ENCODE data around the gene SERGEF. TPM values are rescaled to one million over a fixed set of nuclear protein-coding genes. Genes with fewer than 3 reads are reported as not detected.

The SERGEF gene
- total RNA-seq, 1 donor from 2014 or later: 46.4 TPM

DNA sequence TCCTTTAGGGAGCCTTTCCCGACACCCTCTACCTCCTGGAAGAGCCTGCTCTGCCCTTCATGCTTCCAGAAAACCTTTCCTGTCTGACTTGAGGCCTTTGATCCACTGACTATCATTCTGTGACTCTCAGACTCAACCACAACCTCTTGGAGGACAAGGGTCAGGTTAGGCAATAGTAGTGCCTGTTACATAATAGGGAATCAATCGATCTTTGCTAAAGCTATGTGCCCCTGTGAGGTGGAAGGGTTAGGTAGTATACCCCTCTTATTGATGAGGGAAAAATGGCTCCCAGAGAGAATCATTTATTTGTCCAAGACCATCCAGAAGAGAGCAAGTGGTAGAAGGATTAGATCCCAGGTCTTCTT lies 262.1 kb downstream of the SERGEF start:
- no peak for DNase-seq (ENCODE audit: low spot score)

DNA sequence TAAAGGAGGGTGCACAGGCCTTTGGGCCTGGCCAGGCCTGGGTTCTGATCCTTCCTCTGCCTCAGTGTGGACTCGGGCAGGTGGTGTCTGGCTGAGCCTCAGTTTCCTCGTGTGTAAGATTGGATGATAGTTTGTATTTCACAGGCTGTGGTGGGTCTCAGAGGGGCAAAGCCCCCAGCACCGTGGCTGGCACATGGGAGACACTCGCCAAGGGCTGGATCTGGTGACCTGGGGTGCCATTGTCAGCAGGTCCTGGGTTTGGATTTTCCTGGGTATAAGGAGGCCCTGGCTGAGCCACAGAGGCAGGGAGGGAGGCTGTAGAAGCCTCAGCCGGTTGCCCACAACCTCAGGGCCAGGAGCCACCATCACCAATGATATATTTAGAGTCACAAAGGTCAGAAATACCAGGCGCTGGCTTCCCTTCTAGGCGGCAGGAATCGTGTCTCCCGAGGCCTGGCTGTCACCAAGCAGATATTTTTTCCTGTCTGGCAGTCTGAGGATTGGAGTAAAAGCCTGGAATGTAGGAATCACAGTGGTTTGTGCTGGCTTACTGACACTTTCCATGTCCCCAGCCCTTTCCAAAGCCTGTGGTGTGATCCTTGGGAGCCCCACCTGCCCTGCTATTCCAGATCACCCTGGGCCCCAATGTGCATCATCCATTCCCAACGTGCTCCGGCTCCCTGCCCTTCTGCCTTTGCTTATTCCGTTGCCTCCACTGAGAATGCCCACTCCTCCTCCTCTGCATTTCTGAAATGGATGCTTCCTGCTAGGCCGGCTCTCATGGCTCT lies 262.6 kb downstream of the SERGEF start:
- no peak for DNase-seq (ENCODE audit: low spot score)

DNA sequence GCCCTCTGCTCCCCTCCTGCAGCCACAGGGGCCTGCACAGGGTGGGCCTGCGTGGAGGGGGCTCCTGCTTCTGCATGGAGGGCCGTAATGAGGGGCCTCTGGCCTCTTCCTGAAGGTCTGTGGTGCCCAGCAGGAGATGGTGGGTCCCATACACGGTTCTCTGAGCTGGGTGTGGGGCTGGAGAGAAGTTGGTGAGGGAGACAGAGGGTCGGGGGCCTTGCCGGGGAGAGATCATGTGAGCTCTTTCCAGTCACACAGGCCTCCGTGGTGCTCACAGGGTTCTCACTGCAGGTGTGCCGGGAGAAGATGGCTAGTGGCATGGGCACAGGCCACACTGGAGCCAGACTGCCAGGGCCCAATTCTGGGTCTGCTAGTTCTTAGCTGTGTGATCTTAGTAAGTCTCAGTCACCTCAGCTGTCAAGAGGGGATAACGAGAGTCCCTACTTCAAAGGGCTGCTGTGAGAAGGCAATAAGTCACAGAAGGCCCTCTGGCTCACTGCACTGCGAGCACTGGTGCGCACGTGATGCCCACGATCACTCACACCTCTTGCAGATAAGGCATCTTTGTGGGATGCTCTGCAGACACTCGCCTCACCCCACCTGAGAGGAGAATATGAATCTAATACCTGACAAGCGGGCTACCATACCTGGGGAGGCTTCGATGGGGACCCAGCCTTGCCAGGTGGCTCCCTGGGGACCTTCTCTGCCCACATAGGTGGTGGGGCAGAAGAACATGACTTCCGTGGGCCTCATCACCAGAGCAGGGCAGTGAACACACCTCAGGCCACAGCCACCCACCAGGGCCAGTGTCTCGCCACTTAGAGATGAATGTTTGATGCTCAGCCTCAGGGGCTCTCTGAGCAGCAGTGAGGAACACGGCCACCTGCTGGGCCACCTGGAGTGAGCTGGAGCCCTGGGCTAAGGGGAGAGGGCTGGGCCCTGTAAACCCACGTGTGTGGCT lies 263.8 kb downstream of the SERGEF start:
- DNase-seq (ENCODE audit: low spot score): no peak

DNA sequence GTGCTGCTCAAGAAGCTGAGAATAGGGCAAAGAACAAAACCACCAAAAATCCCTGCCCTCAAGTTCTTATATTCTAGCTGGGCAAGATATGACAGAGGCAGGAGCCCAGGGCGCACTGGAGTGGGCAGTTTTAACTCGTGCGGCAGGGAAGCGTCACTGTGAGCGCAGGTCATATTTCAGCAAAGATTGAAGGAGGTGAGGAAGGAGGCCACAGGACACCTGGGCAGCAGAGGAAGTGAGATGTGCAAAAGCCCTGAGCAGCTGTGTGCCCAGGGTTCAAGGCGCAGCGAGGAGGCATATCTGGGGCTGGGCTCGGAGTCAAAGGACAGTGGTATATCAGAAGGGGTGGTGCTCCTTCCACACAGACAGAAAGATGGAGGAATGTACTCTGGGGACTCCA lies 264.8 kb downstream of the SERGEF start:
- DNase-seq (ENCODE audit: low spot score): no peak

DNA sequence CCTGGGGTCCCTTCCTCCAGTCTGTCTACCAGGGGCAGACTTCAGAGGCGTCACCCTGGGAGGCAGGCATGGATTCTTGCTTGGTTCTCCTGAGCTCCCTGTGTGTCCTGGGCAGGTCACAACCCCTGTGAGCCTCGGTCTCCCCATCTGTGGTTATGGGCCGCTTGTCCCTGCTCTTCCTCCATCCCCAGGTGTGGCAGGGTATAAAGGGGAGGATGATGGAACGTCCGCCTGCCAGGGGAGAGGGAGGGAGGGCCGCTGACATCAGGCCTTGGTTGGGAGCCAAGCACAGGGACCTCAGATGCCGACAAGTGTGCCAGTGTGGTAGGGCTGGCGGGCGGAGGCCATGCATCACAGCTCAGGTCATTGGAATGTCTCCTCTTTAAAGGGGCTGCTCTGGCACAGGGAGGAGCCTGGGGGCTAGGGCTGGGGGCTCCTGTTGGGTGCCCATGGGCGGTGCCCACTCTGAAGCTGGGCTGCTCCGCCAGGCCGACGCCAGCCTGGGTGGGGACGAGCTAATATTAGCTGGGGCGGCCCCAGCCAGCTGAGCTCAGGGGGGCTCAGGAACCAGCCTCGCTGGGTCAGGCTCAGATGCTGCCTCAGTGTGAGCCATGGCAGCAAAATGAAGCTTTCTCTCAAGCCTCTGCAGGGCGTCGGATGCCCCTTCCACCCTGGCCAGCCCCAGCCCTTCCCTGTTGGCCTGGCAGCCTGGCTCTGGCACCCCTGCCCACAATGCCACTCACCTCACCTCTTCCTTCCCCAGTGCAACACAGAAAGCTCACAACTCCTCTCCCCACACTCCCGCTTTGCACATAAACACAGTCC lies 265.5 kb downstream of the SERGEF start:
- DNase-seq (ENCODE audit: low spot score): no peak

DNA sequence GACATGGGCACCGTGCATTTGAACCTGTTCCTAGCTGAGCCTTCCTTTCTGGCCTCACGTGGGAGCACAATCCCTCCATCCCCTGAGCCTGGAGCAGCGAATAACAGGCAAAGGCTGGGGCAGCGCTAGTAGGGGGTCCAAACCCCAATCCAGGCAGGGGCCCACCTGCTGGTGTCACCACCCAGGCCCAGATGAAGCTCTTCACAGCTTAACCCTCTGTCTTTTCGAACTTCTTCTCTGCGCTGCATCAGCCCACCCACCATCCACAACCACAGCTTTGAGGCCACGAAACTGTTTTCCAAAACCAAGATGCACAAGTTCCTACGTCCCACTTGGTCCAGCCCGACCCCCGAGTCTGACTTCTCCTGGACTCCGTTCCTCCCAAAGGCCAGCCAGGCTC lies 266.8 kb downstream of the SERGEF start:
- no peak for DNase-seq (ENCODE audit: low spot score)

DNA sequence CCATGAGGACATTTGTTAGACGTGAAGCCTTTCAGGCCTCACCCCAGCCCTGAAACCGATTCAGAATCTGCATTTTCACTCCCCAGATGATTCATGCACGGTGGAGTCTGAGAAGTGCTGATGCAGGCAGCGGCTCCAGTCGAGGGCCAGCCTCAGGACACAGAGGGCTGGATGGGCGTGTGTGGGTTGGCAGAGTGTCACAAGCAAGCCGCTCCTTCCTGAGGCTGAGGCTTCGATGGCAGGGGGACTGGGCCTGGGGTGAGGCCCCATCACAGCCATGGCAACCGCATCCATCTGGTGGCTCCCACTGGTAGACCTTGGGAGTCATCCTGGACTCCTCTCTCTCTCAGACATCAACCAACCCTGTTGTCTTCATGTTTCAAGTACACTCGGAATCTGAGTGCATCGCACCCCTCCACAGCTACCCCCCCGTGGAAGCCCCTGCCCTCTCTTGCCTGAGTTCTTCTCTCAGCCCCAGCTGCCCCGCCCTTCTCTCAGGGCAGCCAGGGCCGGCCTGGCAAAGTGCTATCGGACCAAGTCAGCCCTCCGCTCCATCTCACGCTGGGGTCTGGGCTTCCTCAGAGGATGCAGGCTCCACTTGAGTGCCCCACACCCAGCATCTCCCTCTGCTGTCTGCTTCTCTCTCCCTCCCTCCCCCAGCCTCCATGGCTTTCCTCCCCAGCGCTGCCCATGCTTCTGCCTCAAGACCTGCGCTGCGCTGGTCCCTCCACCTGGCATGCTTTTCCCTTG lies 267.6 kb downstream of the SERGEF start:
- DNase-seq (ENCODE audit: low spot score): no peak

DNA sequence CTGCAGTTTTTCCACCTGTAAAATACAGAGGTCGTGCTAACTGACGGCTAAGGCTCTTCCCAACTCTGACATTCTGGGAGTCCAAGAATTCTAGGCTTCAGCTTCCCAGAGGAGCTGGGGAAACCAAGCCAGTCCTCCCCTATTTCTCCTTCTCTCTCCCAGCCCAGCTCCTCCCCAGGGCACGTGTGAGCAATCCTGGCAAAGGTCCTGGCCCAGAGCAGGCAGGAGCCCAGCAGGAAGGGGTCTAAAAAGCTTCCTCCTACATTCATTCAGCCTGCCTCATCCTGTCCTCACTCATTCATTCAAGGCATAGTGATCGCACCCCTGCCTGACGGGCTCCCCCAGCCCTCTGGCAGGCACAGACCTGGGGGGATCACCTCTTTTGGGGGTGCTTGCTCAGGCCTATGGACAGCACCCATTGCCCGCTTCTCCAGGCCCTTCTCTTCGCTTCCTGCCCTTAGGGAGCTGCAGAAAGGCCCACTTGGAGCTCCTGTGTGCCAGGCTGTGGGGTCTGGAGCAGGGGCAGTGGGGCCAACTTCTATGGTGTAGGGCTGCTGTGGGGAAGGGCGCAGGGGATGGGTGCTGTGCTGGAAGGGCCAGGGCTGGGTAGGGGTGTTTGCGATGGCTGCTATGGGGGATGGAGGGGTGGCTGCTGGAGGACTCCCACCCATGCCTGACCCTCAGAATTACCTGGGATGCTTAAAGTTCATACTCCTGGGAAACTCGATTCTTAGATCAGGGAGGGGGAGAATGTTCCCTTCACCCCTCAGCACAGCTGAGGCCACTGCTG lies 268.5 kb downstream of the SERGEF start:
- no peak for DNase-seq (ENCODE audit: low spot score)

DNA sequence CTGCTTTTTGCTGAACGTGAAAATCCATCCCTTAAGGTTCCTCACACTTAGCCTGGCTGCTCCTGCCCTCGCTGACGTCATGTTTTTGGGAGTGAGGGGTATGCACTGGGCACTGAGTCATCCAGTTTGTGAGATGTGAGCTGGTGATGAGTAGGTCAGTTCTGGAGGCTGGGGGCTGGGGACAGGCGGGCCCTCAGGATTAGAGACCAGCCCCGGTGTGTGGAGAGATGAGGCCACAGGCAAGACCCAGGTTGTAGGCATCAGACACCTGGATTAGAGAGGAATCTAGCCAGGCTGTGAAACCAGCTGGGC lies 269.1 kb downstream of the SERGEF start:
- DNase-seq (ENCODE audit: low spot score): no peak

DNA sequence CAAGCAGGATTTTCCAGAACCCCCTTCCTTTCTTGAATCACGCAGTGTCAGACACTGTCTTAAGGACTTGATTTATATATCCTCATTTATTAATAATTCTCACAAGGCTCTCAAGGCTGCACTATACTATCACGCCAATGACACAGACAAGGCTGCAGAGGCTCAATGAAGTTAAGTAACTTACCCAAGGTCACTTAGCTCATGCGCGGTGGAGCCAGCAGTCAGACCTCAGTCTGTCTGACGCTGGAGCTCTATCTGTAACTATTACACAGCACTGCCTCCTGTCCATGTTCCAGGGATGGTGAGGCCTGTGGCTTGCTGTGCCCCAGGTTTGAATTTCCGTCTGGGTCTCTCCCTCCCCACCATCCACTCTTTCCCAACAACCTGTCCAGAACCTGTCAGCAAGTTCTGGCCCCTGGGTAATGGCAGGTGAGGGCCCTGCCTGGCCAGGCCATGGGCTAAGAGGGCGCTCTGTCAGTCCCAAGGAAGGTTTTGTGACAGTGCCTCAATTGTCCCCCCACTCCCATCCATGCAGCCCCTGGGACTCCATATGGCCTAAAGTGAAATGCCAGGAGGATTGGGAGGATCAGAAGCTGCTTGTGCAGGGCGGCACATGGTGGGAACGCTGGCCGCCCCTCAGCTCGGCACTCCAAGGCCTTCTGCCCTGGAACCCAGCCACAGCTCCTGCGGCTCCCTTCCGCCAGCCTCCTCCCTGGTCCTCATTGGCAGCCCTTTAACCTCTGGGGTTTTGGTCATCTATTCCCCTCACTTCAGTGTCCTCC lies 269.6 kb downstream of the SERGEF start:
- no peak for DNase-seq (ENCODE audit: low spot score)

DNA sequence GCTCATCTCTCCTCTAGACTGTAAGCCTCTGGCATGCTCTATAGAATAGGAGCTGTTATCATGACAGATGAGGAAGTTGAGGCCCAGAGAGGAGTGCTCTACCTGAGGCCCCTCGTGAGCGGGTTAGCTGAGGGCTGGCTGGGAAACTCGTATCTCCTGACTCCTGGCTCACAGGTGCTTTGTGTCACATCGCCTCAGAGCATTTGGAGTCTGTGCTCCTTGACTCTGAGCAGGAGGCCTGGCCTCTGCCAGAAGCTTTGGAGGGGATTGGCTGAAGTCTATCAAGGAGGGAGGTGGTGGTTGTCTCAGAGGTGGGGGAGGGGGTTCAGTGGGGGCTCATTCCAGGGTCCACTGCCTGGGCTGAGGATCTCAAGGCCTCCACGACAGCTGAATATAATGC lies 270.8 kb downstream of the SERGEF start:
- no peak for DNase-seq (ENCODE audit: low spot score)

DNA sequence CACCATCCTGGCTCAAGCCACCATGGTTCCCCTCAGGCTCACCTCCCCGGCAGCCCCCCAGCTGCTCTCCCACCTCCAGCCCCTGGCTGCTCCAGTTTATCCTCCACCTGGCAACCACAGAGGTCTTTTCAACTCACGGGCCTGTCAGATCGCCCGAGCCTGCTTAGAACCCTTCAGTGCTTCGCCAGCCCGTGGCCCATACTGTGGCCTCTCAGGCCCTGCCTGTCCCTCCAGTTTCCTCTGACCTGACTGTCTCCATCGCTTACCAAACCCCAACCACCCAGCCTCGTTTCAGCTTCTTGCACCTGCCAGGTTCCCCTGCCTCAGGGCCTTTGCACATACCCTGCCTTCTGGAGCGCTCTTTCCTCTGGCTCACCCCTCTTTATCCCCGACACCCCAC lies 271.4 kb downstream of the SERGEF start:
- no peak for DNase-seq (ENCODE audit: low spot score)

DNA sequence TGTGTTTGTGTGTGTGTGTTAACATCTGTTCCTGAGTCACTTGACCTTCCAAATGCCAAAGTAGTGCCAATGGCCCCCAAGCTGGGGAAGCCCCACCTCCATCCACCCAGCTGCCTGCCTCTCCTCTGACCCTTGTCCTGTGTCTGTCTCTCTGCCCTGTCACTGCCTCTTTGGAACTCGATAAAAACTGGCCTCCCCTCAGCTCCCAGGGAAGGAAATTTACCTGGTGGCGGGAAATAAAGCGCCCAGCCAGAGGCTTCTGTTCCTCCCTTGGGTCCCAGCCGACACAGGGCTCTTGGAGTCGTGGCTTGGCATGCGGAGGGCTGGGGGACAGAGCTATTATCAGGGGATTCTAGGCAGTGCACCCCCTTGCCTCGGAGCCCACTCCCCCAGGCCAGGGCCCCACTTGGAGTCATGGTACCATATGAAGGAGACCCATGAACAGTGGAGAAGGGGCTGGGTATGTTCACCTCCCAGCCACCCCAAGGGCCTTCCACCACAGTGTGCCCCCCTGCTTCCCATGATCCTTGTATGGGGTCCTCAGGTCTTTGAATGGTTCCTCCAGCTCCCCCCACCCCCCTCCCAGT lies 272.1 kb downstream of the SERGEF start:
- no peak for DNase-seq (ENCODE audit: low spot score)

DNA sequence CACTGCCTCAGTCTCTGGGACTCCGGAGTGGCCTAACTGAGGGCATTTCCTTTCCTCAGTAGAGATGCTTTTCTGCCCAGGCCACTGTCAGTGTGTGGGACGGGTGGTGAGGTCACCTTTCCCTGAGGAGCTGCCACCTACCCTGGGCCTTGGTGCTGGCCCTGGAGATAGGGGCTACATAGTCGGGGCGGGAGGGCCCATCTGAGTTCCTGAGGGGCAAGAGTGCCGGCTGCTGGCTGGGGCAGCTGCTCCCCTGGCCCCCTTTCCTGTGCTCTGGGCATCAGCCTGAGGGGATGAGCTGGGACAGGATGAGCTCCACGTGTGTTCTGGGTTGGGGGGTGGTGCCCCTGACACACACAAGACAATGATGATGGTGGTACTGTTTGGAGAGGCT lies 272.9 kb downstream of the SERGEF start:
- DNase-seq (ENCODE audit: low spot score): no peak

DNA sequence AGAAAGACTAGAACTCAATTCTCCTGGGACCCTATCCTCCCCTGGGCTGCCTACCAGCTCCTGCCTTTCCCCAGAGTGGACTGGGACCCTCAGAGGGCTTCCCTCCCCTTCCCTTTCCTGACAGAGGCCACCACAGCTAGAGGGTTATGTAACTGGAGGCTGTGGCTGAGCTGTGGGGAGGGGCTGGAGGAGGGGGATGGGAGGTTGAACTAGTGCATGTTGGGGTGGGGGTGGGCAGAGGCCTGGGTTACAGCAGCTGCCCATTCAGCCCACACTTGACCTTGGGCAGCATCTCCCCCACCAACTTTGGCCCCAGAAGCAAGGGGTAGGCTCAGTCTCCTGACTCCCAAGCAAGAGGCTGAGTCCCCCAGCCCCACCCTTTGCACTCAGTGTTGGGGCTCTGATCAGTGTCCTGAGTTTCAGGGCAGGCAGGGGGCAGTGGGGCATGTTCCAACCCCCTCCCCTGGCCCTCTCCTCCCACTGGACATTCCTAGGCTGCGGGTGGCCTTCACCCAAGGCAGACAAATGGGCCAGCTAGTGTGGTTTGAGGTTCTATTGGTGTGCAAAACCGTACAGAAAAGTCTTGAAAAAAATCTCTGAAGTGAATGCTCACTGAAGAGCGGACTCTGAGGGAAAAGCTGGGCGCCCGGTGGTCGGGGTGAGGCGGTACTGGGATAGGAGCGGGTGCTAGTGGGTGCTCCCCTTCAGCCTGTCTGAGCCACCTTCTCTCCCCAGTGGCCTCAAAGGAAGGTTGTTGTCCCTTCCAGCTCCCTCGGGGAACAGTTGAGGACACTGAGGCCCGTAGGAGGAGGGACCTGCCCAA lies 274.5 kb downstream of the SERGEF start:
- DNase-seq (ENCODE audit: low spot score): no peak
